GM20000 (cell line): ENCODE measurements around the gene TRMT1.
"Not testable (repeated sequence)": the region's sequence is repeated elsewhere in the genome, so short reads cannot be mapped to it uniquely, and the experiment has no call there.

ENCODE experiments used
- DNase-seq: peaks from one replicate; pipeline ENCODE4 v3.0.0; 2012; ENCODE audit warnings: low spot score
- TF ChIP-seq, protein P1 (sequence below): IDR thresholded peaks from 2 replicates; pipeline ENCODE4 v1.5.1; 2012; ENCODE audit warnings: mild to moderate bottlenecking, control low read depth; ENCODE audit errors: extremely low read depth, missing control alignments

Gene TRMT1

DNA sequence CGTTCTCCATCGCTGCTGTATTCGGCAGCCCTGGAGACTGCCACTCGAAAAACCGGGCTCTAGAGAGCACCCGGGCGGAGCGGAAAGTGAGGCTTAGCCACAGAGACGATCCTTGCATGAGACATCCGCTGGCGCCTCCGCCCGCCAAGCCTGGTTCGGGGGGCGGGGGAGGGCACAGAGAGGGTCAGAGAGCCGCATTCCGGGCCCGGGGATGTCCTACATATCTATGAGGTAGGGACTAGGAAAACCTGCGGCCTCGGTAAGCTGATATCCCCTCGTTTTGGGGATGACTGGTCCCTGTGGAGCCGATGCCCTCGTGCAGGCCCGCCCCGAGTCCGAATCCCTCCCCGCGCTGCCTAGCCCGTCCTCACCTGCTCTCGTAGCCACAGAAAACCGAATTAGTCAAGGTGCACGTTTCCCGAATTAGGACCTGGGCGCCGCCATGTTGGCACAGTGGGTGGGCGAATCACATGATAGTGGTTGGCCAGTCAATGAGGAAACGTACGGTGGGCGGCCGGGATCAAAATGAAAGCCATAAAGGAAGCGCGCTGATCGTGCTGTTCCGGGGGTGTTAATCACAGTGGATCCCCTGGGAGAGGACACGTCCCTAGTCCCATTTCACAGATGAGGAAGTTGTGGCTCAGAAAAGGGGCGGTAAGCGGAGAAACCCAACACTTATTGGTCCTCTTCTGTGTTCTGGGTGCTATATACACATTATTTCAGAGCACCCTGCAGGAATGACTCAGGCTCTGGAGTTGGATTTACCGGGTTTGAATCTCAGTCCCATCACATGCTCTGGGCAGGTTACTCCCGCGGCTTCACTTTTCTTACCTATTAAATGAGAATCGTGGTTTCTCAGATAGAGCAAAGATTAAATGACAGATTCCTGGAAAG, at the start of gene TRMT1:
Gene TRMT1 (minus strand): TSS at position 459 of the 894 bp plus-strand sequence. CDS start 341 bp downstream, at position 118.
- peak; percentile 93 for DNase-seq
- TF ChIP-seq, protein P1, sequence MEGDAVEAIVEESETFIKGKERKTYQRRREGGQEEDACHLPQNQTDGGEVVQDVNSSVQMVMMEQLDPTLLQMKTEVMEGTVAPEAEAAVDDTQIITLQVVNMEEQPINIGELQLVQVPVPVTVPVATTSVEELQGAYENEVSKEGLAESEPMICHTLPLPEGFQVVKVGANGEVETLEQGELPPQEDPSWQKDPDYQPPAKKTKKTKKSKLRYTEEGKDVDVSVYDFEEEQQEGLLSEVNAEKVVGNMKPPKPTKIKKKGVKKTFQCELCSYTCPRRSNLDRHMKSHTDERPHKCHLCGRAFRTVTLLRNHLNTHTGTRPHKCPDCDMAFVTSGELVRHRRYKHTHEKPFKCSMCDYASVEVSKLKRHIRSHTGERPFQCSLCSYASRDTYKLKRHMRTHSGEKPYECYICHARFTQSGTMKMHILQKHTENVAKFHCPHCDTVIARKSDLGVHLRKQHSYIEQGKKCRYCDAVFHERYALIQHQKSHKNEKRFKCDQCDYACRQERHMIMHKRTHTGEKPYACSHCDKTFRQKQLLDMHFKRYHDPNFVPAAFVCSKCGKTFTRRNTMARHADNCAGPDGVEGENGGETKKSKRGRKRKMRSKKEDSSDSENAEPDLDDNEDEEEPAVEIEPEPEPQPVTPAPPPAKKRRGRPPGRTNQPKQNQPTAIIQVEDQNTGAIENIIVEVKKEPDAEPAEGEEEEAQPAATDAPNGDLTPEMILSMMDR, result no peak

DNA sequence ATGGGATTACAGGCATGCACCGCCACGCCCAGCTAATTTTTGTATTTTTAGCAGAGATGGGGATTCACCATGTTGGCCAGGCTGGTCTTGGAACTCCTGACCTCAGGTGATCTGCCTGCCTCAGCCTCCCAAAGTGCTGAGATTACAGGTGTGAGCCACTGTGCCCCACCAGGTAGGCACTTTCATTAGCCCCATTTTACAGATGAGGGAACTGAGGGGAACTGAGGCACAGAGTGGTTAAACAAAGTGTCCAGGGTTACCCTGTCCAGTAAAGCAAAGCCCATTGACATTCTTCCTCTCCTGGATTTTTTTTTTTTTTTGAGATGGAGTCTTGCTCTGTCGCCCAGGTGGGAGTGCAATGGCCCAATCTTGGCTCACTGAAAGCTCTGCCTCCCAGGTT, 49.6 kb upstream of the TRMT1 start:
- not testable (repeated sequence) for DNase-seq

DNA sequence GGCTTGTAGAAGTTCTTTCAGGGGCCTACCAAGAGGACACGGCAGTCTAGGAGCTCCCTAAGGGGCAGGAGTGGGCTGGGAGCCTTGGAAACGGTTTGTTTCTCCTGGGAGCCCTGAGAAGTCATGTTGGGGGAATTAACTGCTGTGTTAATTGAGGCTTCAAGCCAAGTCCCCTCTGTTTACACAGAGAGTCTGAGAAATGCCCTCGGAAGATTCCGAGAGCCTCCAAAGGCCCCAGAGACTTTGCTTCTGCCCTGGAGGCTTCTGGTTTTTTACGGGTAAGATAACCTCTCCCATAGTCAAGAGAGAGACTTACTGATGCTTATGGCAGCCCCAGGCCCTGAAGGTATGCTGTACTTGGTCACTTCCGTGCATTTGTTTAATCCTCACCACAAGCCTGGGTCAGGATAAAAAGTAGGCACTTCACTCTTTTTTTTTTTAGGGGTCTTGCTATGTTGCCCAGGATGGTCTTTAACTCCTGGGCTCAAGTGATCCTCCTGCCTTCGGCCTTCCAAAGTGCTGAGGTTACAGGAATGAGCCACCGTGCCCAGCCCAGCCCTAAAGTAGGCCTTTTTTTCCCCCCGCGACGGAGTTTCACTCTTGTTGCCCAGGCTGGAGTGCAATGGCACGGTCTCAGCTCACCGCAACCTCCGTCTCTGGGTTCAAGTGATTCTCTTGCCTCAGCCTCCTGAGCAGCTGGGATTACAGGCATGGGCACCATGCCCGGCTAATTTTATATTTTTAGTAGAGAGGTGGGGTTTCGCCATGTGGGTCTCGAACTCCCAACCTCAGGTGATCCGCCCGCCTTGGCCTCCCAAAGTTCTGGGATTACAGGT, 48.8 kb upstream of the TRMT1 start:
- TF ChIP-seq, protein P1, result no peak
- no peak for DNase-seq

DNA sequence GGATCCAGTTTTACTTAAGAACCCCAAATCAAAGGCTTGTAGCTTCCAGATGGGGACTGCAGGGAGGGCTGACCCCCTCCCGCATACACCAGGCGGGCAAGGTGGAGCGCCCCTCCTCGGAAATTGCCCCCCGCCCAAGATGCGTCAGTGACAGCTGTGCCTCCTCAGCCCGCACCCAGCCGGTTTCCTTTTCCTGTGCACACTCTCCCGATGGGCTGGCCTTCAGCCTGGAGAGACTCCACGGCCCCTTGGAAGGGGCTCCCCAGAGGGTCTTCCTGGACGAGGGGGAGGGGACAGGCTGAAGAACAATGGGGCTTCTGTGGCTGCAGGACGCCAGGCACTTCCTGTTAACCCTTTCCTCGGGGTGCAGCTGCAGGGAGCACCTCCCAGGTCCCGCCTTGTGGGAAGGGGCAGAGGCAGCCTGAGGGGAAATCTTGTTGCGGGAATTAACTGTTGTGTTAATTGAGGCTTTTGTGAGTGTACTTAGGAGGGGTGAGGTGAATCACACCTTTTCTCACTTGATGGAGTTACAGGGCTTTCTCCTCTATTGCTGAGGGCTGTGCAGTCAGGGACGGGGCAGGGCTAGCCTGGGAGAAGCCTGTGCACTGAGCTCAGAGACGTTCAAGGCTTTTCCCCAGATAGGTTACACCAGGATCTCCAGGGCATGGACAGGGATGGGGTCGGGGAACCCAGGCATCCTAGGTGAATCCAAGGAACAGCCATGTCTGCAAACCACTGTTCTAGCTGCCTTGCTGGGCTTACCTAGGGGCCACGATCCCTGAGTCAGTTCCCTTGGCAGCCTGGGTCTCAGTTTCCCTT, 48.0 kb upstream of the TRMT1 start:
- TF ChIP-seq, protein P1, result no peak
- peak; percentile 21 for DNase-seq

DNA sequence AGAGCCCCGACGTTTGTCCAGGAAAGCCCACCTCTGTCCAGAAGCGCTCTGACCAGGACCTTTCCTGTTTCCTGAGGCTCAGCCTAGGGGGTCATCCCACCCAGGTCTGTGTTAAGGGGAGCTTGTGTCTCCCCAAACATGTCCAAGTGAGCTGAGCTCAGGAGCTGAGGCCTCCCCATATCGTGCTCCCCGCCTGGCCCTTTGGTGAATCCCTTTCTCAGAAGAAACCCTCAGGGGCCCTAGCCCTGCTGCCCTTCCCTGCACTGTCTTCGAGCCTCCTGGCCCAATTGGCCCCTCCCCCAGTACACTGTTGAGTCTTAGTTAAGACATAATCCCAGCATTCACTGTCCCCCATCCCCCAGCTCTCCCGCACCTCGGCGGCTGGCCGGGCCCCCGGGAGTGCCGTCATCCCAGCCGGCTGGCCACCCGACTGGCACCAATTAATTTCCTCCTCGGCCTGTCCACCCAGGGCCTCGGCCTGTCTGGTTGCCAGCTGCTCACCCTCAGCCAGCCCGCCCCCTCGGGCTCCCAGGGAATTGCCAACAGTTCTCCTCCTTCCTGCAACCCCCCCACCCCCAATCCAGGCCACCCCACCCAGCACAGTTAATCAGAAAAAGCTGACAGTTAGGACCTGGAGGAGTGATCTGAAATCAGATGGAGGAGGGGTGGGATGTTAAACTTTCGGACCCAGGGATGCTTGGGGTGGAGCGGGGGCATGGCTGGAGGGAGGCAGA, 47.2 kb upstream of the TRMT1 start:
- TF ChIP-seq, protein P1, result no peak
- peak; percentile 41 for DNase-seq

DNA sequence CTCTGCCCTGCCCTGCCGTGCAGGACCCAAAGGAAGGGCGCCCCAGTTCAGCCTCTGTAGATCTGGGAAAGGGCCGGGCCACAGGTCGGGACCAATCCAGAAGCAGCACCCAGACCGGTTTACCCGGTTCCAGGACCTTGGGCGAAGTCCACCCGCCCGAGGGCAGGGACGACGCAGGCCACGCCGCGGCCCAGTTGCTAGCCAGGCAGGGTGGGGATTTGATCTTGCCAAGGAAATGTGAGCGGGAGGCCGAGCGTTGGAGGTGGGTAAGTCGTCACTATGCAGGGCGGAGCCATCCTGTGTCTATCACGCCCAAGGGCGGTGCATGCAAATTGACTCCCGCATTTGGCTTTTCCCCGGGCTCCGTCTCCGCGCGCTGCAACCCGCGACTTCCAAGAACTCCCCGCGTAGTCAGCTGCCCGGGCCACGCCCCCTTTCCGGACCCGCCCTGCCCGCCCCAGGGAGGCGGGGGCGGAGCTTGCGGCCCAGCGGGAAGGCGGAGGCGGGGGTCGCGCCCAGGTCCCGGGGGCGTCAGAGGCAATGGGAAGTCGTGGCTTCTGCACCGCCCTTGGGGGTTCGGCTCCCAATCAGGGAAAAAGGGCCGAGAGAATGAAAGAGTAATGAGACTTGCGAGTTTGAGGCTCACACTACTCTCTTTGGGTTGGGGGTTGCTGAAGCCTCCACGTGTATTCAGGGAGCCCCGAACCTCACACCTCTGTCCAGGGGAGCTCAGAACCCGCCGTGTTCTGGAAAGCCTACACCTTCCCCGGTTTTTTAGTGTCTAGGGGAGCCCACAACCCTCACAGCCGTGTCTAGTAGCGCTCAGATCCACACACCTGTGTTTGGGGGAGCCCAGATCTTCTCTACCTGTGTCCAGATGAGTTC, 46.4 kb upstream of the TRMT1 start:
- DNase-seq, result peak; percentile 81
- TF ChIP-seq, protein P1, result no peak
